NOMO-1 (cell line): Measurements from ENCODE around the gene MED12L.
A peak's percentile ranks its signal among the peaks of the same experiment; 100 is the strongest.
"Not testable (repeated sequence)": the region's sequence is repeated elsewhere in the genome, so short reads cannot be mapped to it uniquely, and the experiment has no call there.

Experiments used
- DNase-seq, 2 experiments: peaks; one replicate each; lab custom pipeline; 2025; ENCODE audit not compliant: unreplicated experiment in 2 of 2; lab: John Stamatoyannopoulos, UW

MED12L gene

GRCh38 chr3:151085227-151085888, at the start of gene MED12L:
Gene MED12L, plus strand, starts transcription at chr3:151085664. Its CDS starts 1,263 bp downstream, at chr3:151086927.
- DNase-seq, result peak; percentile 68 to 74

DNA sequence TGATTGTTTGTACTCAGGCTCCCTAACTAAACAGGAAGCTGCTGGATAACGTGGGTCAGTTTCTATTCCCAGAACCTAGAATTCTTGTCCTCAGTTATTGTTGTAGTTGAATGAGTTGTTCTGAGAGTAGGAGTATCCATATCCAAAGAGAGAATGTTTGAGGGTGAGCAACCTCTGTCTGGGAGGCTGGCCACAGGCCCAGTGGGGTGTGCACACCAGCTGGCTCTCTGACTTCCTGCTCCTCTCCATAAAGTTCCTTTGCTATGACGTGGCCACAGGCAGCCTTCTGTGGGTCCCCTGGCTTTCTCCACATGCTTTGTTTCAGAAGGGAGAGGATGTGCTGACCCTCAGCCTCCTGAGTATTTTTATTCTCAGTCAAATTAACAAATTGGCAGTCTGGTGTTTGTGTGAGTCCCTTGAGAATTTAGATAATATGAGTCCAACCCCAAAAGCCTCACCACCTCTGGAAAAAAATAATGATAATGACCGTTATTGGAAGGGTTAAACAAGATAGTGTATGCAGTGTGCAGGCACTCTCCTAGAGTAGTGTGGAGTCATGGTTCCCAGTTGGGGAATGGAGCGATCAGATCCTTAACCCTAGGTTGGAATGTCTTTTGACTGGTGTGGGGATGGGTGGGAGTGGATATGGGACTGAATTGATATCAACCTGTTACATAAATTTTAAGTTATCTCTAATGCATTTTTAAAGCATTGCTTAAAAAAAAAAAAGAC, 47.6 kb upstream of the MED12L start:
- no peak for DNase-seq

DNA sequence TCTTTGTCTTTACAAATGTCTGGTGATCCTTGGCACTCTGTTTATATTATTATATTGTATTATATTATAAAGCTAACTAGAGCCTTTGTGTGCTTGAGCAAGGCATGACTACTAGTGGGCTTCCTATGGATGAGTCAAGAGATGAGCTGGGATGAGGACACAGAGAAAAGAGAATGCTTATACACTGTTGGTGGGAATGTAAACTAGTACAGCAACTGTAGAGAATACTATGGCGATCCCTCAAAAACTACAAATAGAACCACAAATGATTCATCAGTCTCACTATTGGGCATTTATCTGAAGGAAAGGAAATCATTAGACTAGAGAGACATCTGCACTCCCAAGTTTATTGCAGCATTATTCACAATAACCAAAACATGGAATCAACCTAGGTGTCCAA, 40.8 kb upstream of the MED12L start:
- no peak for DNase-seq

DNA sequence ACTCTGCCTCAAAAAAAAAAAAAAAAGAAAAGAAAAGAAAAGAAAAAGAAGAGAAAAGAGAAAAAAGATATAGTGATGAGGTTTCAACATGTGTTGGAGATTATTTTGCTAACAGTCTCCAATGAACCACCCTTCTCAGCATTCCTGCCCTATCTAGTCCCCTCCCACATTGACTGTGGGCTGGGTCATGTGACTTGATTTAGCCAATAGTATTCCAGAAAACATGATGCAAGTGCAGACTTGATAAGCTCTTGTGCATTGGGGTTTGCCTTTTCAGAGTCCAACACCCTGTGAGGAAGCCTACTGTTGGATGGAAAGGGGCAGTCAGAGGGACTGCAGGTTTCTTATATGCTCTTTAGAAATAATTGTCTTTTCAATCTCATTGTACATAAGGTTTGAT, 37.8 kb upstream of the MED12L start:
- DNase-seq, result no peak

GRCh38 chr3:151051533-151051932, 33.9 kb upstream of the MED12L start:
- no peak for DNase-seq

DNA sequence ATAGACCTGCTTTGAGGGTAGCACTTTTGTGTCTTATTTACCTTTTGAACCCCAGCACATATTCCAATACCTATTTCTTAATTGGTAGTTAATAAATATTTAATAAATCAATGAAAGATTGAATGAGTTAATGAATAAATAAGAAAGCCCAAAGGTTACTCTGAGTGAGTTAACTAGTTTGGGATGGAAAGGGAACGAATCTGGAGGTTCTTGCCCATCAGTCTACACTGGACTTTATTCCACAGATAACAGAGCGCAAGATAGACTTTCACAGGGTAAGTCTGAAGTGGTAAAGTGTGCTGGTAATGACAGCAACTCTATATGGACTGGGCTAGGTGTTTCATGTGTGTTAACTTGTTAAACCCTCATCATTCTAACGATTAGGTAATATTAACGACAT, 33.1 kb upstream of the MED12L start:
- DNase-seq, result no peak

- DNase-seq, result no peak
These were observed 32.7 kb upstream of the MED12L start for GRCh38 chr3:151052756-151053155.

GRCh38 chr3:151058740-151059139, 26.7 kb upstream of the MED12L start:
- DNase-seq, result no peak

DNA sequence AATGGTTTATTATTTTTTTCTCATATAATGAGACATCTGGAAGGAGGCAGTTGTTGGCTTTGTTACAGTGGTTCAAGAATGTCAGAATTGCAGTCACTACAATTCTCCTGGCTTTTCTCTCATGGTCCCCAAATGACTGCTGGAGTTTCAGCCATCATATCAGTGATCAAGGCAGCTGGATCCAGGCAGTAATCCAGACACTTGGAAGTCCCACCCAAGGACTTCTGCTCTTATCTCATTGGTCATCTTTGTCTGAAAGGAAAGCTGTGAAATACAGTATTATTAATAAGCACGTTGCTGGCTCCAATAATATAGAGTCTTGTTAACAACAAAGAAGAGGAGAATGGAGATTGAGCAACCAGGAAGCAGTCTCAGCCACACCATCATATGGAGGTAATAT, 22.9 kb upstream of the MED12L start:
- DNase-seq, result no peak

DNA sequence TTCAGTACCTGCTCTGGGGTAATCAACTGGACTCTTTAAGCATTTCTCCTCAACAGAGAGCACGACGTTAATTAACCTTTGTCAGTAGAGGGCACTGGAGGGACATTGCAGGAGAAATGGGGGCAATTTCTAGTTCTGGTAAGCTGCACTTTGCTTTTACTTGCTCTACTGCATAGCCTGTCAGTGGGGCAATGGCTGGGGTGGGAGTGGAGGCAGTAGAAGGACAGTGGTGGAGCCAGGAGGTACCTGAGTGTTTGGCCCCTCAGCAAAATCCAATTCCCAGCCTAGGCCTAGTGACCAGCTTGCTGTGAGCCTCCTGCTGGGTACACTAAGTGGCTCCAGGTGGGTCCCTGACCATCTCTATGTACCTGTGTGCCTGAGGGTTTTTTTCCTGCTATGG, 18.3 kb upstream of the MED12L start:
- peak; percentile 5 to 7 for DNase-seq

DNA sequence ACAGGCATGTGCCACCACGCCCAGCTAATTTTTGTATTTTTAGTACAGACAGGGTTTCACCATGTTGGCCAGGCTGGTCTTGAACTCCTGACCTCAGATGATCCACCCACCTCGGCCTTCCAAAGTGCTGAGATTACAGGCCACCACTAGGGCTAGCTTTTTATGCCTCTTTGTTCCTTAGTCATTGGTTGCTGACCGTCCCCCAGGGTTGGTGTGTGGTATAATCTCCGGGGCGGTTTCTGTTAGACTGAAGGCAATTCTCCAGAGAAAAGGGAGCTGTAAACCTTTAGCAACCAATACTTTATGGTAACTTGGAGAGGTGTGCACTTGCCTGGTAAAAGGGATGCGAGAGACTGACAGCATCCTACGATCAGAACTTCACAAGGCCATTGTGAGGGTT, 12.6 kb upstream of the MED12L start:
- not testable (repeated sequence) for DNase-seq

DNA sequence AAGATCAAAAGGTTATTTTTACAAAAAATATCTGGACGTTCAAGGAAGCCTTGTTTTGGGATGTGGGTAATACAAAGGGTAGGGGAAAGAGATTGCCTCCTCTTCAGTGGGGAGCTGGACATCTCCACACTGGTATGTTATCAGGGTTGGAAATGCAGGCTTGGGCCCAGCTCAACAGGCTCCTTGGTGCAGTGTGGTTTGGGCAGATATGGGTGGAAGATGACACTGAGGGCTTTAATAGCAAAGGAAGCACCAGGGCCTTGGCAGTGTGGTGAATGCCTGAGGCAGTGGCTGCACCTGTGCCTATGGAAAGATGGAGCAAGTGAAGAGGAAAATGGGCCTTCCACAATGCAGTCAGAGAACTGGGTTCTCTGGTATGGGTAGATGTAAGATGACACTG, 11.2 kb upstream of the MED12L start:
- no peak for DNase-seq

- DNase-seq, result no peak
These were observed 9.4 kb upstream of the MED12L start for GRCh38 chr3:151075869-151076562.

DNA sequence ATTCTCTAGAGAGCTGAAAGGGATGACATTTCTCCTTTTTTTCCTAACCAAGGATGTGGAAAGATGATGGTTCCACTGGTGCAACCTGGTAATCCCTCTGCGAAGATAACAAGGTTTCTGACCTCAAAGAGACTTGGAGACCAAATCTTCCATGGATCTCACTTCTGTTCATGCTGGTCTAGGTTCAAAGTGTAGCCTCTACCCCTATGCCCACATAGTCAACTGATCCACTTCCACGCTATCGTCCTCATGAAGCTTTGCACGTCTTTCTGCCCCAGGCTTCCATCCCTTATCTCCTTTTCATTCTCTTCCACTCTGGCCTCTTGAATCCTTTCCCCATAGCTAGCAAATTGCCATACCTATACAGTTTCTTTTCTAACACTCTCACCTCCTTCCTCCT, 8.8 kb upstream of the MED12L start:
- no peak for DNase-seq

DNA sequence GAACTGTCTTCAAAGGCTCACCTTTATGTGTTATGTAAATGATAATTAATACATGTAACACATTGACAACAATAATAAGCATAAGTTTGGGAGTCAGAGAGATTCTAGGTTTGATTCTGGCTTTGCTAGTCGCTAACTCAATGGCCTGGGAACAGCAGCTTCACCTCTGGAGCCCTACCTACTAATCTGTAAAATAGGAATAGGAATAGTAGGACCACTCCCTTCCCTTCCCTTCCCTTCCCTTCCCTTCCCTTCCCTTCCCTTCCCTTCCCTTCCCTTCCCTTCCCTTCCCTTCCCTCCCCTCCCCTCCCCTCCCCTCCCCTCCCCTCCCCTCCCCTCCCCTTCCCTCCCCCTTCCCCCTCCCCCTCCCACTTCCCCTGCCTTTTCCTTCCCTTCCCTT, 4.4 kb upstream of the MED12L start:
- not testable (repeated sequence) for DNase-seq

DNA sequence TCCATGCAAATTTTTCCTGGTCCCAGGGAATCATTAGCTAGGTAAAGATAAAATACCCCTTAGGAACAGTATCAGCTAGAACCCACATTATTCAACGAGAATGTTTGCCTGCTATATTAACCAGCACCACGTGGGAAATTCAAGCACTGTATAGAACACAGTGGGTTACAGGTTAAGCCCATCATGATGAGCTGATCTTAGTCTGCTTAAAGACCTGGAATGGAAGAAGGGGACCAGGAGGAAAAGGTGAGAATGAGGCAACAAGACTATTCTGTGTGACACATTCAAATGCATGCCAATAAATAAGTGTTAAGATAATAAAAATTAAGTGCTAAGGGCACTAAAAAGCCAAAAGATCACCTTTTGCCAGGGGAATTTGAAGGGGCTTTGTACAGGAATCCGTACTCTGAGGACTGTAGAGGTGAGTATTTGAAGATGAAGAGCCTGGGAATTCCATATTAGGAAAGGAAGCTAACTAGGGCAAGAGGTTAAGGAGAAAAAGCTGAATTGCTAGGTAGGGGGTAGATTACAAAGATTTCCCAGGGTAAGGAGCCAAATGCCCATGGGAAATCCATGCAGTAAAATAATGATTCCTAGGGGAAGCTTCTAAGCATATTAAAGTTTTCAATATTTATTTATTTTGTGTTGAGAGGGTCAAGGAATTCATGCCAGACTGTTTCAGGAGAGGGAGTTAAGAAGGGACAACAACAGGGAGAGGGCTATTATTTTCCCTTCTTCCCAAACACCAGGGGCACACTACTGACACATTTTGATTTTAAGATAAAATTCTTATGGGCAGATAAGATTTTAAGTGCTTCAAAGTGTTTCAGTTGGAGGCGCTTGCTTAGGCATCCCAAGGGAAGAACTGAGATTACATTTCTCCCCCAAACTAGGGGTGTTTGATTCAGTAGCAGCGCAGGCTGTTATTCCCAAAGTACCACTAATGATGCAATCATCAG, 2.3 kb upstream of the MED12L start:
- DNase-seq, result no peak

- no peak for DNase-seq
These were observed 604 bp upstream of the MED12L start for GRCh38 chr3:151084893-151085226.

DNA sequence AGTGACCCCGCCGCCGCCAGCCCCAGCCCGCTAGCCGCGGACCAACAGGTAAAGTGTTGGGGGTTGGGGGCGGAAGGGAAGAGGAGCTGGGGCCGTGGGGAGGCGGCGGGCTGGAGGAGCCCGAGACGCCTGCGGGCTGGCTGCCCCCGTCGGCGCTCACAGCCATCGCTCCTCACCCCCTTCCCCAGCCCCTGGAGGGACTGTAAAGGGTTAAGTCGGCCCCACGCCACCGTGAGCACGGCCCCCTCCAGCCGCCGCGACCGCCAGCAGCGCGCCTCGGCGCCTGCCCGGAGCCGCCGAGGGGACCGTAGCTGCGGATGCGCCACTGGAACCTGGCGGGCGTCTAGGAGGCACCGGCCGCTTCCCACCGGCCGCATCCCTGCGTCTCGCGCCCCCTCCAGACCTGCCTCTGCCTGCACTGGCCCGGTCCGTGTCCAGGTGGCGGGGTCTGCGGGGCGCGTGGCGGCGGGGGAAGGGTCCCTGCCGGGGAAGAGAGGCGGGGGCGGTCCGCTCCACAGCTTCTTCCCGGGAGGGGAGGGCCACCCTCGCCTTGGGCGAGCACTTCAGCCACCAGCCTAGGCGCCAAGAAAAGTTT, 522 bp downstream of the MED12L start:
- no peak for DNase-seq

GRCh38 chr3:151086484-151087456, 1.3 kb downstream of the MED12L start:
- DNase-seq, result peak; percentile 87 to 93
